SK-N-SH treated with all-trans-retinoic acid at 6 μM for 48 hours (cell line): ENCODE data around the gene GZMH.

Experiments
- PPARA ChIP-seq: fragments of 250-450 bp; sonication (Bioruptor Pico); IDR thresholded peaks from 2 replicates; pipeline ENCODE4 v1.5.0; 2020; ENCODE audit warnings: mild to moderate bottlenecking, borderline replicate concordance
- SNAI2 ChIP-seq: fragments of 250-450 bp; sonication (Bioruptor Pico); IDR thresholded peaks from 2 replicates; pipeline ENCODE4 v1.5.0; 2020; ENCODE audit warnings: mild to moderate bottlenecking, moderate library complexity

- no peak for TF ChIP-seq SNAI2
- TF ChIP-seq PPARA (CRISPR knock-in tag): no peak
Measured at GRCh38 chr14:24576771-24577170, 32.7 kb downstream of the GZMH start.
